HepG2 (cell line): ENCODE measurements around the gene GUCY2D. TPM values are rescaled to one million over a fixed set of nuclear protein-coding genes. Genes with fewer than 3 reads are reported as not detected.
A peak's percentile ranks its signal among the peaks of the same experiment; 100 is the strongest.

Experiments used
- ARID2 ChIP-seq: sonication (generic); formaldehyde crosslinking; IDR thresholded peaks from 2 replicates; pipeline ENCODE4 v1.8.1; 2022; ENCODE audit warnings: mild to moderate bottlenecking, missing genetic modification reagents, borderline replicate concordance
- ARID5B ChIP-seq: IDR thresholded peaks from 2 replicates; pipeline ENCODE4 v1.4.0; 2020; ENCODE audit warnings: mild to moderate bottlenecking, missing genetic modification reagents
- BRD4 ChIP-seq: sonication (generic); formaldehyde crosslinking; IDR thresholded peaks from 2 replicates; pipeline ENCODE4 v1.4.0; 2020; ENCODE audit warnings: missing genetic modification reagents
- KLF16 ChIP-seq, 2 experiments: sonication (generic) in 1 of 2; formaldehyde crosslinking in 1 of 2; IDR thresholded peaks; 2 replicates each; pipeline versions ENCODE4 v1.6.1 to v1.8.0; 2016 to 2023; ENCODE audit warnings: missing genetic modification reagents in 2 of 2, missing compliant biosample characterization in 1 of 2
- KLF9 ChIP-seq: IDR thresholded peaks from 2 replicates; pipeline ENCODE4 v1.6.1; 2016; ENCODE audit warnings: low read depth
- MBNL3 ChIP-seq: fragments of 250-450 bp; sonication (Bioruptor Pico); conservative IDR thresholded peaks from 2 replicates; pipeline ENCODE4 v1.8.0; 2022; ENCODE audit warnings: mild to moderate bottlenecking, inconsistent platforms
- POLR2G ChIP-seq: fragments of 200-400 bp; formaldehyde crosslinking; IDR thresholded peaks from 2 replicates; pipeline ENCODE4 v1.6.1; 2018; ENCODE audit warnings: mild to moderate bottlenecking, low read depth, low read length, moderate library complexity
- SUZ12 ChIP-seq: fragments of 150-350 bp; IDR thresholded peaks from 2 replicates; pipeline ENCODE4 v1.6.1; 2014; ENCODE audit warnings: low read depth, low read length
- THAP7 ChIP-seq: sonication (generic); formaldehyde crosslinking; IDR thresholded peaks from 2 replicates; pipeline ENCODE4 v1.8.1; 2023; ENCODE audit warnings: mild to moderate bottlenecking, missing genetic modification reagents
- ZBTB38 ChIP-seq: sonication (generic); formaldehyde crosslinking; IDR thresholded peaks from 2 replicates; pipeline ENCODE4 v1.5.1; 2020; ENCODE audit warnings: mild to moderate bottlenecking, missing genetic modification reagents
- ZNF10 ChIP-seq: sonication (generic); formaldehyde crosslinking; IDR thresholded peaks from 2 replicates; pipeline ENCODE4 v1.4.0; 2020; ENCODE audit warnings: mild to moderate bottlenecking, low read depth, missing genetic modification reagents, borderline replicate concordance
- ZNF225 ChIP-seq: sonication (generic); formaldehyde crosslinking; IDR thresholded peaks from 2 replicates; pipeline ENCODE4 v1.4.0; 2020; ENCODE audit warnings: mild to moderate bottlenecking, missing genetic modification reagents
- ZNF263 ChIP-seq: sonication (generic); formaldehyde crosslinking; IDR thresholded peaks from 2 replicates; pipeline ENCODE4 v1.4.0; 2020; ENCODE audit warnings: missing genetic modification reagents
- ZNF639 ChIP-seq: conservative IDR thresholded peaks from 2 replicates; pipeline ENCODE4 v1.6.1; 2018; ENCODE audit warnings: missing genetic modification reagents
- ZNF652 ChIP-seq: IDR thresholded peaks from 2 replicates; pipeline ENCODE4 v1.6.1; 2016; ENCODE audit warnings: low read depth, borderline replicate concordance
- ZNF747 ChIP-seq: sonication (generic); formaldehyde crosslinking; IDR thresholded peaks from 2 replicates; pipeline ENCODE4 v1.8.1; 2023; ENCODE audit warnings: missing genetic modification reagents, mild to moderate bottlenecking, borderline replicate concordance
- ZNF776 ChIP-seq: sonication (generic); formaldehyde crosslinking; IDR thresholded peaks from 2 replicates; pipeline ENCODE4 v1.4.0; 2020; ENCODE audit warnings: mild to moderate bottlenecking, missing genetic modification reagents
- ZNF792 ChIP-seq: IDR thresholded peaks from 2 replicates; pipeline ENCODE4 v1.6.1; 2016
- ZNF878 ChIP-seq: sonication (generic); formaldehyde crosslinking; IDR thresholded peaks from 2 replicates; pipeline ENCODE4 v1.8.1; 2023; ENCODE audit warnings: mild to moderate bottlenecking, missing genetic modification reagents, moderate library complexity
- polyA plus RNA-seq, 8 experiments: library from polyadenylated mRNA; depleted of rRNA in 3 of 8; stranded (reverse) in 7 of 8; unstranded in 1 of 8; fragments of >200 nt; fragmentation: Illumina TruSeq in 4 of 8; extraction: Trizol in 4 of 8; gene quantifications; 2 replicates each; pipeline versions ENCODE4 v1.2.1 to v1.2.3, GENCODE V29; 2011 to 2016; ENCODE audit warnings: low read depth in 4 of 8, missing spikeins in 1 of 8, mixed read lengths in 1 of 8; ENCODE audit not compliant: insufficient read depth in 1 of 8
- total RNA-seq, 5 experiments: library from RNA; depleted of rRNA; stranded (reverse); fragments of >200 nt; fragmentation: Illumina TruSeq; extraction: Trizol; gene quantifications; 2 replicates each; pipeline ENCODE4 v1.2.3, GENCODE V29; 2016; ENCODE audit warnings: low read depth in 1 of 5

Gene GUCY2D
- total and polyA plus RNA-seq, 2 of the 13 experiments (the other 11 are each of a cell fraction or from before 2014, with no cell fraction given), result not detected

GRCh38 chr17:8016632-8017424, 14.4 kb downstream of the GUCY2D start (continued):
- TF ChIP-seq ZNF747 (CRISPR knock-in tag), result no peak
- no peak for TF ChIP-seq THAP7 (CRISPR knock-in tag)
- no peak for TF ChIP-seq KLF9 (CRISPR knock-in tag)
- no peak for TF ChIP-seq MBNL3 (CRISPR knock-in tag)
- TF ChIP-seq ZNF10, result no peak
- TF ChIP-seq ZNF225 (CRISPR knock-in tag), result peak; percentile 28; the same call in 1 of the 2 replicates
- no peak for TF ChIP-seq SUZ12
- no peak for TF ChIP-seq ZNF792 (CRISPR knock-in tag)
- no peak for TF ChIP-seq ZNF776 (CRISPR knock-in tag)
- TF ChIP-seq BRD4 (CRISPR knock-in tag), result no peak
- no peak for TF ChIP-seq POLR2G
- TF ChIP-seq ARID2 (CRISPR knock-in tag), result no peak
- TF ChIP-seq ZNF878, result no peak
- no peak for TF ChIP-seq ZNF263
- no peak for TF ChIP-seq ZNF639 (CRISPR knock-in tag)
- TF ChIP-seq KLF16 (CRISPR knock-in tag; IDR thresholded peaks at IDR 0.05), result no peak
- no peak for TF ChIP-seq ZBTB38 (CRISPR knock-in tag)
- no peak for TF ChIP-seq ARID5B
- no peak for TF ChIP-seq ZNF652 (CRISPR knock-in tag)
